ENCODE data around the gene KHDC4. TPM values are rescaled to one million over a fixed set of nuclear protein-coding genes. Genes with fewer than 3 reads are reported as not detected.
A peak's percentile ranks its signal among the peaks of the same experiment; 100 is the strongest.
"Not testable (repeated sequence)": the region's sequence is repeated elsewhere in the genome, so short reads cannot be mapped to it uniquely, and the experiment has no call there.

The KHDC4 gene
- total and polyA plus RNA-seq, 10 of the 15 experiments (the other 5 are each of a cell fraction or from before 2014, with no cell fraction given): 11.7 to 109 (median 41.9) TPM

- DNase-seq (ENCODE audit: low read depth, low spot score); in situ Hi-C loops (cut with MboI); CTCF ChIA-PET; intact Hi-C loops (cut with micrococcal nuclease; ENCODE audit: unreplicated experiment); ATAC-seq; H3K9me3 ChIP-seq (replicated peaks; ENCODE audit: control insufficient read depth, insufficient read depth, low read length); H4K20me1 ChIP-seq (ENCODE audit: control insufficient read depth, insufficient read depth); H3K9ac ChIP-seq (ENCODE audit: control insufficient read depth, insufficient read depth, low read length); H2AFZ ChIP-seq (ENCODE audit: control insufficient read depth, low read depth, low read length); BruUV-seq (replicated peaks); H3K27ac ChIP-seq (ENCODE audit: control insufficient read depth, insufficient read depth); H3K79me2 ChIP-seq (ENCODE audit: control insufficient read depth, insufficient read depth, low read length); H3K4me2 ChIP-seq (ENCODE audit: control insufficient read depth, insufficient read depth); H3K4me1 ChIP-seq (ENCODE audit: control insufficient read depth, insufficient read depth, low read length); RAD21 ChIA-PET (ENCODE audit: unreplicated experiment); H3K4me3 ChIP-seq; H3K27me3 ChIP-seq (replicated peaks in 1 of 2; ENCODE audit: control insufficient read depth in 2 of 2, insufficient read depth in 2 of 2, low read length in 1 of 2); FAIRE-seq: not testable (repeated sequence)
- H3K36me3 ChIP-seq (ENCODE audit: control insufficient read depth in 2 of 2, insufficient read depth in 2 of 2, low read length in 1 of 2): peaks cover 2 to 13% of the 10 kb centered on the region in 2 experiments
- SMC1A ChIA-PET (ENCODE audit: uncharacterized antibody, unreplicated experiment): interaction anchor here (0.5 to 3.4 kb wide), 3 partner anchors 12 to 37 kb away, joined by 3 to 17 read pairs (median 4); no protein-coding TSS in a partner anchor
- POLR2A ChIA-PET: interaction anchor here (0.6 to 0.8 kb wide), 3 partner anchors 11 to 614 kb away, joined by 3 to 5 read pairs (median 4); no protein-coding TSS in a partner anchor
- WGBS (ENCODE audit: insufficient coverage, insufficient replicate concordance, low lambda C conversion rate, missing lambda C conversion rate): 97% methylated on average over 6 of the region's 6 CpGs
Observed at GRCh38 chr1:155895617-155896016, 38.6 kb downstream of the KHDC4 start.

GRCh38 chr1:155893389-155894142 lies 40.6 kb downstream of the KHDC4 start:
- H2AFZ ChIP-seq (ENCODE audit: control insufficient read depth, low read depth, low read length): no peak overlapping the region
- ChIA-PET CTCF (interaction anchor here (0.8 to 1.3 kb wide), 4 partner anchors 21 to 173 kb away, joined by 3 to 4 read pairs (median 3); partner anchors contain the start of gene SYT11), RAD21 (ENCODE audit: unreplicated experiment) (interaction anchor here (0.6 to 0.7 kb wide), 2 partner anchors 11 to 34 kb away, joined by 3 read pairs; partner anchors contain the start of gene SYT11), POLR2A (interaction anchor here (1.2 to 2.0 kb wide), 2 partner anchors 10 to 30 kb away, joined by 3 to 10 read pairs; no protein-coding TSS in a partner anchor), SMC1A (ENCODE audit: uncharacterized antibody, unreplicated experiment) (interaction anchor here (1.3 to 3.4 kb wide), 2 partner anchors 10 to 32 kb away, joined by 6 to 17 read pairs; no protein-coding TSS in a partner anchor)
- no peak overlapping the region for H3K4me2 ChIP-seq (ENCODE audit: control insufficient read depth, insufficient read depth)
- 86% methylated on average over 10 of the region's 10 CpGs for WGBS (ENCODE audit: insufficient coverage, insufficient replicate concordance, low lambda C conversion rate, missing lambda C conversion rate)
- H3K9ac ChIP-seq (ENCODE audit: control insufficient read depth, insufficient read depth, low read length): no peak overlapping the region
- H3K4me3 ChIP-seq: no peak overlapping the region
- no peak for FAIRE-seq
- TF ChIP-seq DPF2 (IDR thresholded peaks at IDR 0.05): no peak
- TF ChIP-seq CHD4 (IDR thresholded peaks at IDR 0.05): no peak
- TF ChIP-seq BHLHE40 (IDR thresholded peaks at IDR 0.05; ENCODE audit: borderline replicate concordance in 1 of 2, low read depth in 2 of 2, low read length in 1 of 2): no peak
- TF ChIP-seq PAX8 (IDR thresholded peaks at IDR 0.05): no peak
- TF ChIP-seq RAD51 (IDR thresholded peaks at IDR 0.05): 0 out of 2 replicates have a peak, but pooled peaks have one; percentile 19
- no peak for TF ChIP-seq SUPT20H (IDR thresholded peaks at IDR 0.05; ENCODE audit: borderline replicate concordance, control insufficient read depth, low read depth, low read length)
- in situ Hi-C loops (cut with MboI): no loop called here
- H3K36me3 ChIP-seq (ENCODE audit: control insufficient read depth in 2 of 2, insufficient read depth in 2 of 2, low read length in 1 of 2): peaks cover 0 to 5% of the 10 kb centered on the region in 2 experiments; a peak in 1 of 4 replicates
- no peak for DNase-seq (ENCODE audit: low read depth, low spot score)
- H3K9me3 ChIP-seq (replicated peaks; ENCODE audit: control insufficient read depth, insufficient read depth, low read length): no peaks in the 10 kb centered on the region
- H3K27me3 ChIP-seq (replicated peaks in 1 of 2; ENCODE audit: control insufficient read depth in 2 of 2, insufficient read depth in 2 of 2, low read length in 1 of 2): no peaks in the 10 kb centered on the region
- intact Hi-C loops (cut with micrococcal nuclease; ENCODE audit: unreplicated experiment): no loop called here
- ATAC-seq: no peak
- no peak overlapping the region for H3K27ac ChIP-seq (ENCODE audit: control insufficient read depth, insufficient read depth)
- no peaks in the 10 kb centered on the region for H4K20me1 ChIP-seq (ENCODE audit: control insufficient read depth, insufficient read depth)
- no peaks in the 10 kb centered on the region for H3K4me1 ChIP-seq (ENCODE audit: control insufficient read depth, insufficient read depth, low read length)
- no TSS peak for BruUV-seq (replicated peaks)
- no peaks in the 10 kb centered on the region for H3K79me2 ChIP-seq (ENCODE audit: control insufficient read depth, insufficient read depth, low read length)
